ENCODE measurements around the gene ARHGAP40. TPM values are rescaled to one million over a fixed set of nuclear protein-coding genes. Genes with fewer than 3 reads are reported as not detected.

The ARHGAP40 gene
- total RNA-seq, 3 donors from 2014 or later: 33.8 to 35.9 TPM; not detected in 1

DNA sequence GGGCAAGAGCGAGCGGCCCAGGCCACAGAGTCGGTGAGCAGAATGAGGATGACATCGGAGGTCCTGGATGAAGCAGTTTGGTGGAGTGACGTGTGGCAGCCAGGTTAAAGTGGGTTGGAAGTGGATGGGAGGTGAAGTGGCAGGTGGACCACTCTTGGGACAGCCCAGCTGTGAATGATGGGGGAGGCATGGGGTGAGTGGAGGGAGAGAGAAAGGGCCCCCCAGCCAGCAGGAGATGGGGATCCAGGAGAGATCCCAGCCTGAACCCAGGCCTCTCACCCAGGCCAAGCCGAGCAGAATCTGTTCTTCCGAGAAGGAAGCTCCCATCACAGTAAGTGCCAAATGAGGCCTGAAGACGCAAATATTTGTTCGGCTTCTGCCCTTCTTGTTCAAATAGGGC, 95.7 kb downstream of the ARHGAP40 start:
- intact Hi-C loops (cut with DNase I; ENCODE audit: low total_unique reads): no loop called here
- H3K36me3 ChIP-seq: no peaks in the 10 kb centered on the region
- H3K27me3 ChIP-seq: peaks cover 0 to 45% of the 10 kb centered on the region in 2 donors
- H3K4me3 ChIP-seq: no peak overlapping the region
- no peak overlapping the region for H3K27ac ChIP-seq
- H3K4me1 ChIP-seq: no peaks in the 10 kb centered on the region
- TF ChIP-seq, protein P1, sequence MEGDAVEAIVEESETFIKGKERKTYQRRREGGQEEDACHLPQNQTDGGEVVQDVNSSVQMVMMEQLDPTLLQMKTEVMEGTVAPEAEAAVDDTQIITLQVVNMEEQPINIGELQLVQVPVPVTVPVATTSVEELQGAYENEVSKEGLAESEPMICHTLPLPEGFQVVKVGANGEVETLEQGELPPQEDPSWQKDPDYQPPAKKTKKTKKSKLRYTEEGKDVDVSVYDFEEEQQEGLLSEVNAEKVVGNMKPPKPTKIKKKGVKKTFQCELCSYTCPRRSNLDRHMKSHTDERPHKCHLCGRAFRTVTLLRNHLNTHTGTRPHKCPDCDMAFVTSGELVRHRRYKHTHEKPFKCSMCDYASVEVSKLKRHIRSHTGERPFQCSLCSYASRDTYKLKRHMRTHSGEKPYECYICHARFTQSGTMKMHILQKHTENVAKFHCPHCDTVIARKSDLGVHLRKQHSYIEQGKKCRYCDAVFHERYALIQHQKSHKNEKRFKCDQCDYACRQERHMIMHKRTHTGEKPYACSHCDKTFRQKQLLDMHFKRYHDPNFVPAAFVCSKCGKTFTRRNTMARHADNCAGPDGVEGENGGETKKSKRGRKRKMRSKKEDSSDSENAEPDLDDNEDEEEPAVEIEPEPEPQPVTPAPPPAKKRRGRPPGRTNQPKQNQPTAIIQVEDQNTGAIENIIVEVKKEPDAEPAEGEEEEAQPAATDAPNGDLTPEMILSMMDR (IDR thresholded peaks at IDR 0.05): no peak
- TF ChIP-seq POLR2AphosphoS5 (IDR thresholded peaks at IDR 0.05) (no peak), POLR2A (IDR thresholded peaks at IDR 0.05) (no peak)
- no peak for DNase-seq (ENCODE audit: low spot score in 2 of 2)
- H3K9me3 ChIP-seq: no peaks in the 10 kb centered on the region

DNA sequence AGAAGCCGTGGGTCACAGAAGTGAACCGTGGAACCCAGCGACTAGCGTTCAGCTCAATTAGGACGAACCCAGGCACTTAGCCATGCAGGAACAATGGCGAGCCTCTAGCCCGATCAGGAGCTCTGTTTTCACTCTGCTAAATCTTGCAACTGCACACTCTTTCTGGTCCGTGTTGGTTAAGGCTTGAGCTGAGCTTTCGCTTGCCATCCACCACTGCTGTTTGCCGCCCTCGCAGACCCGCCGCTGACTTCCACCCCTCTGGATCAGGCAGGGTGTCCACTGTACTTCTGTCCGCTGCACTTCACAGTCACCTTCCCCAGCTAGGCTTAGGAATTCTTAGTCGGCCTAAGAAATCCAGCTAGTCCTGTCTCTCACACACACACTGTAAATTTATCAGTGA, 96.9 kb downstream of the ARHGAP40 start:
- H3K4me3 ChIP-seq: no peak overlapping the region
- H3K27ac ChIP-seq: no peak overlapping the region
- peaks cover 0 to 58% of the 10 kb centered on the region in 2 donors for H3K27me3 ChIP-seq
- H3K4me1 ChIP-seq: no peaks in the 10 kb centered on the region
- H3K9me3 ChIP-seq: no peaks in the 10 kb centered on the region
- H3K36me3 ChIP-seq: no peaks in the 10 kb centered on the region
- DNase-seq (ENCODE audit: low spot score in 2 of 2): no peak
- intact Hi-C loops (cut with DNase I; ENCODE audit: low total_unique reads): no loop called here
- no peak for TF ChIP-seq POLR2AphosphoS5 (IDR thresholded peaks at IDR 0.05)
- TF ChIP-seq POLR2A (IDR thresholded peaks at IDR 0.05): no peak
- TF ChIP-seq, protein P1 (IDR thresholded peaks at IDR 0.05): no peak

DNA sequence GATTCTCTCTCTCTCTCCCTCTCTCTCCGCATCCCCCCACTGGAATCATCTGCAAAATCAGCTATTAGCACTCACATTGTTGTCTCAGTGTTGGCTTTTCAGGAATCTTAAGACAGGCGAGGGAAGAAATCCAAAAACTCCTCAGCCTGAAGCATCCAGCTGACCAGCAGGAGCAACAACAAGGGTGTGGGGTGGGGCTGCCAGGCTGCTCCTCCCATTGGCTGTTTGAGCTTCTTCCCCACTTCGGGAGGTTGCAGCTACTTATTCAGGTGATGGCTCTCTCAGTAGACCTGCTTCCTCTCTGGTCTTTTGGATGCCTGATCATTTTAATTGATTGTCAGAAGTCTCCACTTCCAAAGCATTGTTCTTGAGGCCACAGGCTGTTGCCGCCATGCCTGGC, 98.5 kb downstream of the ARHGAP40 start:
- no peak overlapping the region for H3K27ac ChIP-seq
- DNase-seq (ENCODE audit: low spot score in 2 of 2): no peak
- TF ChIP-seq, protein P1 (IDR thresholded peaks at IDR 0.05): no peak
- TF ChIP-seq POLR2AphosphoS5 (IDR thresholded peaks at IDR 0.05) (no peak), POLR2A (IDR thresholded peaks at IDR 0.05) (no peak)
- intact Hi-C loops (cut with DNase I; ENCODE audit: low total_unique reads): no loop called here
- H3K4me3 ChIP-seq: no peak overlapping the region
- H3K9me3 ChIP-seq: no peaks in the 10 kb centered on the region
- no peaks in the 10 kb centered on the region for H3K4me1 ChIP-seq
- H3K27me3 ChIP-seq: peaks cover 0 to 74% of the 10 kb centered on the region in 2 donors
- no peaks in the 10 kb centered on the region for H3K36me3 ChIP-seq

Other genes starting within 250 kb of the ARHGAP40 start
- 10 to 100 TPM; 14.2 to 25.2 (median 24.6) TPM for gene SNHG17, start 166.5 kb upstream of the ARHGAP40 start, total RNA-seq
- gene RALGAPB, start 129.0 kb upstream of the ARHGAP40 start, total RNA-seq: 10 to 100 TPM; 32.8 to 73.6 (median 58.0) TPM
- not detected for gene ADIG, start 20.6 kb upstream of the ARHGAP40 start, total RNA-seq
- gene SLC32A1, start 122.7 kb downstream of the ARHGAP40 start, total RNA-seq: not detected
- gene ACTR5, start 146.7 kb downstream of the ARHGAP40 start, total RNA-seq: 10 to 100 TPM in 2 of 3 donors, 1 to 10 TPM in 1; 8.5 to 15.4 (median 13.0) TPM
- gene PPP1R16B, start 203.9 kb downstream of the ARHGAP40 start, total RNA-seq: 10 to 100 TPM in 1 of 3 donors, 1 to 10 TPM in 2; 3.7 to 10.8 (median 8.2) TPM